NCI-H345 (cell line): Measurements from ENCODE around the gene TPRG1.

Experiments used
- DNase-seq: peaks from one replicate; lab custom pipeline; 2025; lab: John Stamatoyannopoulos, UW

Gene TPRG1

DNA sequence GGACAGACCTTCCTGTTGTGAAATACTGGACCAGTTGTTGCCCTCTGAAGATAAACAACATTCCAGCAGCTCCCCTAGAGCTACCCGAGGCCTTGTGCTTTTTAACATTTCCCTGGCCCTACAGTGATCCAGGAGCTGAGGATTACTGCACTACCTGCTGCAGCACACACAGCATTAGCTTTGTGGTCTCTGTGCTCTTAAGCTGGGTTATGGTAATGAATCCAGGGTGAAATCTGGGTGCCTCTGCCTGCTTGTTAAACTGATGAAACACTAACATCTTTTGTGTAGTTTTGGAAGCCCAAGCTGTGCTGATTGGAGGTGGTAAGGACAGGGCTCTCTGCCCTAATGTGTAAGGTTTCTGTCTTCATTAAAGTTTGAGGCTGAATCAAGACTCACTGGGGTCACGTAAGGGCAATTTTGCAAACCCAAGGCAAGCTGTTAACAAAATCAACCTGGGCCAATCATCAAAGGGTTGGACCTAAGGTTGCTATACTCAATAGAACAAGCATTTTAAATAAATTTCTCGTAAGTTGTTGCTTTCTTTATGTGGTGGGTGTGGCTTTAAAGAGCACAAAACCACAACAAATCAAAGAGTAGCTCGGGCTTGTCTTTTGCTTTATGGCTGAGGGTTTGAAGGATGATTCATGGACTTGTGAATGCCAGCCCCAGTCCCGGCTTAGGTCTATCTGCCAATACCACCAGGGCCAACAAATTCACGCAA is 183.9 kb downstream of the TPRG1 start:
- DNase-seq: no peak

DNA sequence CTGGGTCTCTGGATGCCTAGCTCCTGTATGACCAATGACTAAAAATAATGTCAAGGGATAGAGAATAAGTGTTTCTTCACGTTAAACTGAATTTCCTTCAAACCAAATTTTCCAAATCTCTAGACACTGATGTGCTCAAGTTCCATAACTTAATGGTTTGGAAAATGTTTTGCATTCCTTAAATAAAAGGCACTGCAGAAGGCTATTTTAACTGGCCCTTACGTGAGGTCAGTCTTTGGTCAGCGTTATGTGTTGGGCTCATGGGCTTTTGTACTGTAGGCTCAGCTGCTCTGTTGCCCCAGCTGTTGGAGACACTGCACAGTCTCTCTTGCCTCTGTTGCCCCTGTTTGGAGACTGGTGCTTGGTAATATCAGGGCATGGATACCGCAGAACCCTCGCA is 188.5 kb downstream of the TPRG1 start:
- no peak for DNase-seq

DNA sequence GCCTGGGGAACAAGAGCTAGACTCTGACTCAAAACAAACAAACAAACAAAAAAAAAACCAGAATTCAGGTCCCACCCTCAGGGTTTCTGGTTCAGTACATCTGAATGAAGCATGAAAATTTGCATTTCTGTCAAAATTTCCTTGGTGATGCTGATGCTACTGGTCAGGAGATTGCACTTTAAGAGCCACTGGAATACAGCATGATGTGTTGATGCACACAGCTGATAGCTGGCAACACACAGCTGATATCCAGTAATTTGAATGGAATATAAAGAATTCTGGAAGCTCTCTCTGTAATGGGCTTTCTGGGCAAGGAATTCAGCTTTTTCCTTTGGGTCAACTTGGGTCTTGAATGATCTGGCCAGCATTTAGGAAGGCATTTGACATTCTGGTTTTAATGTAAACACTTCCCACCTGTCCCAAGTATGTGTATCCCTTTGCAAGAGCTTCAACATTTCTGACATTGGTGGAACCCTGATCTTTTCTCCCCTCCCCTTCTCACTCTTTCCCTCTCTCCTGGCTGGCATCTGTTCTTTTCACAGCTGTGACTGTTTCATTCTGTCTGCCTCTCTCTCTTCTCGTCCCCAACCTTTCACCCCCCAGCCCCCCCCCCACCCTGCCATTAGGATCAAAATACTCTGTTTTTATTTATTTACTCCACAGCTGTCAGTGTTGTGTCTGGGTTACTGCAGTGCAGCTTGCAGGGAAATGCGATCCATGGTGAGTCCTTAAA is 189.5 kb downstream of the TPRG1 start:
- no peak for DNase-seq

DNA sequence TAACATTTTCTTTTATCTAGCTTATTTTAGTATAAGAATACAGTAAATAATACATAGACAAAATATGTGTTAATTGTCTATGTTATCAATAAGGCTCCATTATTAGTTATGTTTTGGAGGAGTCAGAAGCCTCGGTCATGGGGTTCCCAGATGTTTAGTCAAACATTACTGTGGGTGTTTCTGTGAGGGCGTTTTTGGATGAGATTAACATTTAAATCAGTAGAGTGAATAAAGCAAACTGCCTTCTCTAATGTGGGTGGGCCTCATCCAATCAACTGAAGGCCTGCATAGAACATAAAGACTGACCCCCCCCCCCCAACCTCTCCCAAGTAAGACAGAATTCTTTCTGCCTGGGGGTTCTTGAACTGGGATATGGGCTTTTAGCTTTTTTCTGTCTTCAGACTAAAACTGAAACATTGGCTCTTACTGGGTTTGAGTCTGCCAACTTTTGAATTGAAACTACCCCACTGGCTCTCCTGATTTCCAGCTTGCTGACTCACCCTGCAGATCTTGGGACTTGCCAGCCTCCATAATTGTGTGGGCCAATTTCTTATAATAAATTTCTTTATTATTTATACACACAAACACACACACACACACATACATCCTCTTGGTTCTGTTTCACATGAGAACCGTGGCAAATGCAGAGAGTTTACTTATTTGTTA is 192.0 kb downstream of the TPRG1 start:
- DNase-seq: no peak

DNA sequence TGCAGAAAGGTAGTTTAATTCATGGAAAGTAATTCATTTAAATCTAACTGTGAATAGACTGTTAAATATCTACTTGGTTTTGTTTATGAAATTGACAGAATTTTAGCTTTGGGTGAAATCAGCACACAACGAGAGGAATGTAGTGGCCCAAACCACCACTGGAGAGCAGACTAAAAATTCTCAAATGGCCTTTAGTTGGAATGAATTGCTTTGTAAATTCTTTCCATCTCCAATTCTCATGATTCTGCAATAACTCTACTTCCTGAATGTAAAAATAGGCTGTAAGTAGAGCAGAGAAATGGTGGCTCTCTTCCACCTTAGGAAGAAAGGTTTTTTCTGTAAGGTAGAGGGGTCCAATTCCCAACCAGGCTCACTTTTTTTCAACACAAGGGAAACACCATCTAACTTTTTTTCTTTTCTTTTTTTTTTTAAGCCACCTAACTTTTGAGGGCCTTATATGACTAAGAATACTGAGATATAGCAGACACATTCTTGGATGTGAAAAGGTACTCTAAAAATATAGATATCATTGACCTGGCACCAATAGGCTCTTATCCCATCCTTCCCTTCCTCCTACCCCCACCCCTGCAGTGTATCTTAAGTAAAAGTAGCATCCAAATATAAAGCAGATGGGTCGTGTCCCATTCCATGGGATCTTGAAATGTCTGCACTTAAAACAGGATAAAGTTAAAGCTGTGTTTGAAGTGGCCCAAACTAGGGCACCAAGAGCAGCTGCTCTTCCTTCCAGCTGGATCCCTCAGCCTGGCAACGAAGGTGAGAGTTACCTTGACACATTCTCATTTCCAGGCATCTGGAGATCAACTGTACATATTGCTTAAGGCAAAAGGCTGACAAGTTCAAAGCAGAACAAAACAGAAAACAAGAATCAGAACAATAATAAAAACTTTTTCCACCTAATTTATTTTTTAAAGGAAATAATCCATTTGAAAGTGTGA is 194.1 kb downstream of the TPRG1 start:
- DNase-seq: no peak

DNA sequence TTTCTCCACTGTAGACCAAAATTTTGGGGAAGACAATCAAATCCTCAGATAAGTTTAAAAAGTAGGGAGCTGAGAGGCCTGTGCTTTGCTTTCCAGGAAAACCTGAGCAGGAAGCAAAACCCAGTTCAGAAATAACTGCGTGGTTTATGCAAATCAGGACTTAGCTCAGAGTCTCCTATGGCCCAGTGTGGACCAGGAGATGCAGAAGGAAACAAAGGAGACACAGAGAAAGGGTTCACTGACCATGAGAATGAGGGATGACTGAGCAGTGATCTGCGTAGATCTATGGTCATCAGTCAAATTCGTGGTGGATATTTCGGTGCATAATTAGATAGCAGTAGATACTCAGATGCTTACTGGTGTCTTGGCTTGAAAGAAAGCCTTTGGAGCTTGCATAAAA is 196.6 kb downstream of the TPRG1 start:
- no peak for DNase-seq

DNA sequence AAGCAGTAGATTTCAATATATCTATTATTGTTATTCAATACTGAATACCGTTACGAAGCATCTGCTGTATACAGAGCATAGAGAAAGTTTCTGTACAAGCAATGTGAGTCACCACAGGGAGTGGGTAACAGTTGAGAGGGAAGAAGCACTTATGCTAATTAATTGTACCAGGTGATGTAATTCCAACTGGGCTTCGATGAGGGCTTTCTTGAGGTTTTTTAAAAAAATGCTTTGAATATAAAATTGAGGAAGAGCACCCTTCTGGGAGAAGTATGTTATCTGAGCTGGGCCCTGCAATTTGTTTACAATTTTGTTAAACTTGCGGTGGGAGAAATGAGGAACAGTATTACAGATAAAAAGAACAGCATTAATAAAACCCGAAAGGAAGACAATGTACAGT is 197.9 kb downstream of the TPRG1 start:
- DNase-seq: no peak

DNA sequence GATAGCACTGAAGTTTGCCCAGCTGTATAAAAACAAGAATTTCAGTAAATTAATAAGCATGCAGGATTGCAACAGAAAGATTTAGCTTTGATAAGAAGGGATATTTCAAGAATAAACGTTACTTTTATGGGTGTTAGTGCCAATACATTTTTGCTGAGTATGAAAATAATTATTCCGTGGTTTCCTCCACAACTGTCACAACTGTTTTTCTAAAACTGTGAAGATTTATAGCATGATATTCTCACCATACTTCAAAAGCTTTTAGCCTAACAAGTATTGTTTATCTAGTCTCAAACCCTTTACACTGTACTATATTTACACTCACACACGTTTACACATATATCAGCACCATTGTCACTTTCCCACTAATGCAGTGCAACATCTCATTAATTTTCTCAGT is 200.5 kb downstream of the TPRG1 start:
- peak; percentile 30 for DNase-seq
